ENCODE data around the gene MICU2. TPM values are rescaled to one million over a fixed set of nuclear protein-coding genes. Genes with fewer than 3 reads are reported as not detected.
"Not testable (repeated sequence)": the region's sequence is repeated elsewhere in the genome, so short reads cannot be mapped to it uniquely, and the experiment has no call there.

Gene MICU2
- total RNA-seq, 4 donors from 2014 or later: 31.6 to 39.5 (median 36.0) TPM

GRCh38 chr13:21606251-21606650, 2.3 kb upstream of the MICU2 start:
- WGBS: 59% methylated on average over 2 of the region's 2 CpGs
- no peak for TF ChIP-seq EP300 (IDR thresholded peaks at IDR 0.05)
- no peak for TF ChIP-seq CTCF (IDR thresholded peaks at IDR 0.05)
- TF ChIP-seq POLR2AphosphoS5 (IDR thresholded peaks at IDR 0.05): no peak
- no peak for TF ChIP-seq POLR2A (IDR thresholded peaks at IDR 0.05; ENCODE audit: low read depth)

GRCh38 chr13:21596722-21597121, 7.2 kb downstream of the MICU2 start:
- Histone ChIP-seq H3K27ac (replicated peaks in 1 of 4) (no peak overlapping the region), H3K9me3 (no peaks in the 10 kb centered on the region), H3K36me3 (peaks cover 0 to 4% (median 0%) of the 10 kb centered on the region in 4 donors), H3K4me1 (peaks cover 0 to 12% (median 8%) of the 10 kb centered on the region in 4 donors), H3K4me3 (no peak overlapping the region), H3K27me3 (no peaks in the 10 kb centered on the region)
- TF ChIP-seq CTCF (IDR thresholded peaks at IDR 0.05) (no peak), POLR2AphosphoS5 (IDR thresholded peaks at IDR 0.05) (no peak), POLR2A (IDR thresholded peaks at IDR 0.05; ENCODE audit: low read depth) (no peak), EP300 (IDR thresholded peaks at IDR 0.05) (no peak)
- no peak for DNase-seq (ENCODE audit: extremely low spot score)
- intact Hi-C loops (cut with DNase I): no loop called here

More at GRCh38 chr13:21606251-21606650, 2.3 kb upstream of the MICU2 start:
- Histone ChIP-seq H3K27ac (replicated peaks in 1 of 4) (no peak overlapping the region), H3K27me3 (peaks cover 0 to 26% (median 0%) of the 10 kb centered on the region in 4 donors), H3K4me3 (no peak overlapping the region), H3K9me3 (no peaks in the 10 kb centered on the region), H3K4me1 (peaks cover 6 to 20% (median 12%) of the 10 kb centered on the region in 4 donors), H3K36me3 (no peaks in the 10 kb centered on the region)
- intact Hi-C loops (cut with DNase I): no loop called here
- no peak for DNase-seq (ENCODE audit: extremely low spot score)

- peaks cover 0 to 12% (median 8%) of the 10 kb centered on the region in 4 donors for H3K4me1 ChIP-seq
- H3K9me3 ChIP-seq: no peaks in the 10 kb centered on the region
- intact Hi-C loops (cut with DNase I): no loop called here
- DNase-seq (ENCODE audit: extremely low spot score): no peak
- no peak overlapping the region for H3K4me3 ChIP-seq
- no peak overlapping the region for H3K27ac ChIP-seq (replicated peaks in 1 of 4)
- H3K36me3 ChIP-seq: peaks cover 0 to 4% (median 0%) of the 10 kb centered on the region in 4 donors
- H3K27me3 ChIP-seq: no peaks in the 10 kb centered on the region
- TF ChIP-seq POLR2A (IDR thresholded peaks at IDR 0.05; ENCODE audit: low read depth): no peak
- TF ChIP-seq EP300 (IDR thresholded peaks at IDR 0.05): no peak
- no peak for TF ChIP-seq CTCF (IDR thresholded peaks at IDR 0.05)
- TF ChIP-seq POLR2AphosphoS5 (IDR thresholded peaks at IDR 0.05): no peak
These were observed 8.5 kb downstream of the MICU2 start for GRCh38 chr13:21595546-21595822.

- no peak for TF ChIP-seq POLR2A (IDR thresholded peaks at IDR 0.05; ENCODE audit: low read depth)
- no peak for TF ChIP-seq CTCF (IDR thresholded peaks at IDR 0.05)
- TF ChIP-seq EP300 (IDR thresholded peaks at IDR 0.05): no peak
- TF ChIP-seq POLR2AphosphoS5 (IDR thresholded peaks at IDR 0.05): no peak
- Histone ChIP-seq H3K27ac (replicated peaks in 1 of 4) (no peak overlapping the region), H3K27me3 (no peaks in the 10 kb centered on the region), H3K9me3 (no peaks in the 10 kb centered on the region), H3K36me3 (peaks cover 0 to 4% (median 0%) of the 10 kb centered on the region in 4 donors), H3K4me3 (no peak overlapping the region), H3K4me1 (peaks cover 0 to 12% (median 8%) of the 10 kb centered on the region in 4 donors)
- WGBS: 85% methylated on average over 3 of the region's 3 CpGs
- intact Hi-C loops (cut with DNase I): no loop called here
- no peak for DNase-seq (ENCODE audit: extremely low spot score)
These were observed 9.0 kb downstream of the MICU2 start for GRCh38 chr13:21594715-21595545.

GRCh38 chr13:21590665-21591456, 13.1 kb downstream of the MICU2 start:
- H3K4me3 ChIP-seq; H3K27ac ChIP-seq (replicated peaks in 1 of 4); H3K9me3 ChIP-seq; intact Hi-C loops (cut with DNase I); H3K27me3 ChIP-seq; H3K36me3 ChIP-seq; H3K4me1 ChIP-seq; DNase-seq (ENCODE audit: extremely low spot score): not testable (repeated sequence)
- WGBS: 94% methylated on average over 11 of the region's 11 CpGs
